Hematopoietic multipotent progenitor cell (in vitro differentiated cells): Measurements from ENCODE around the gene RNPC3. TPM values are rescaled to one million over a fixed set of nuclear protein-coding genes. Genes with fewer than 3 reads are reported as not detected.
"Not testable (repeated sequence)": the region's sequence is repeated elsewhere in the genome, so short reads cannot be mapped to it uniquely, and the experiment has no call there.

ENCODE experiments used
- DNase-seq, 3 donors: peaks; one replicate each; pipeline ENCODE4 v3.0.0-alpha.2; 2011 to 2015; ENCODE audit warnings: low read depth in 2 of 3, low spot score in 2 of 3
- total RNA-seq: library from RNA; depleted of rRNA; stranded (reverse); fragments of >200 nt; gene quantifications from one replicate; pipeline ENCODE4 v1.2.3, GENCODE V29; 2012

The RNPC3 gene
- total RNA-seq, 1 donor: 10.8 TPM

DNA sequence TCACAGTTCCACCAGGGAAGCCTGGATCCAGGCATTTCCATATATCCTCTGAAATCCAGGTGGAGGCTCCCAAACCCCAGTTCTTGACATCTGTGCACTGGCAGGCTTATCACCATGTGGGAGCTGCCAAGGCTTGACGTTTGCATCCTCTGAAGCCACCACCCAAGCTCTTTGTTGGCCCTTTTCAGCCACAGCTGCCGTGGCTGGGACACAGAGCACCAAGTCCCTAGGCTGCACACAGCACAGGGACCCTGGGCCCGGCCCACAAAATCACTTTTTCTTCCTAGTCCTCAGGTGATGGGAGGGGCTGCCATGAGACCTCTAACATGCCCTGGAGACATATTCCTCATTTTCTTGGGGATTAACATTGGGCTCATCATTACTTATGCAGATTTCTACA lies 22.3 kb downstream of the RNPC3 start:
- no peak for DNase-seq

DNA sequence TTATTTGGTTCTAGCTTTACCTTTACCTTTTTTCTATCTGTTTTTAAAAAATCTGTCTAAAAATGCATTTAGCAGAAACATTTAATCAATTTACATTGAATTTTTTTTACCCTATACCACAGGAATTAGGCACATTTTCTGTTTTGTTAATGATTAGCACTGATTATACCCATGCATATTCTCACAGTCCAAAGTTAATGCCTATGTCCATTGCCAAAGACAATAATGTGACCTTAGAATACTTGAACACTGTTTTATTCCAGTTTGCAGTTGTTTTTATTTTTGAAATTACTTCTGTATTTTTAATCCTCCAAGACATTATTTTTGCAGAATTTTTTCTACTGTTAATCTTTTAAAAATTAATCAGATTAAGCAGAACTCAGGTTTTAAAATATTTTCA lies 34.9 kb downstream of the RNPC3 start:
- DNase-seq: no peak

DNA sequence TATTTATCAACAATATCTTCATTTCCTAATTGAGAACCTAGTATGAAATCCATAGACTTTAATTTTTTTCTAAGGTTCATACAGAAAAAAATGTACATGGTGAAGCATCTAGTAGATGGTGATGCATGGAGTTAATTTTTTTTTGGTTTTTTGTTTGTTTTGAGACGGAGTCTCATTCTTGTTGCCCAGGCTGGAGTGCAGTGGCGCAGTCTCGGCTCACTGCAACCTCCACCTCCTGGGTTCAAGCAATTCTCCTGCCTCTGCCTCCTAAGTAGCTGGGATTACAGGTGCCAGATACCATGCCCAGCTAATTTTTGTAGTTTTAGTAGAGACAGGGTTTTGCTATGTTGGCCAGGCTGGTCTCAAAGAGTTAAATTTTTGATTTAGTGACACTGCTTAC lies 35.6 kb downstream of the RNPC3 start:
- not testable (repeated sequence) for DNase-seq

GRCh38 chr1:103561643-103562395 lies 36.3 kb downstream of the RNPC3 start:
- peak in 1 of 3 donors; percentile 0 for DNase-seq

- DNase-seq: no peak
These were observed 37.6 kb downstream of the RNPC3 start for GRCh38 chr1:103563056-103563455.

GRCh38 chr1:103569493-103569892 lies 44.0 kb downstream of the RNPC3 start:
- DNase-seq: no peak

DNA sequence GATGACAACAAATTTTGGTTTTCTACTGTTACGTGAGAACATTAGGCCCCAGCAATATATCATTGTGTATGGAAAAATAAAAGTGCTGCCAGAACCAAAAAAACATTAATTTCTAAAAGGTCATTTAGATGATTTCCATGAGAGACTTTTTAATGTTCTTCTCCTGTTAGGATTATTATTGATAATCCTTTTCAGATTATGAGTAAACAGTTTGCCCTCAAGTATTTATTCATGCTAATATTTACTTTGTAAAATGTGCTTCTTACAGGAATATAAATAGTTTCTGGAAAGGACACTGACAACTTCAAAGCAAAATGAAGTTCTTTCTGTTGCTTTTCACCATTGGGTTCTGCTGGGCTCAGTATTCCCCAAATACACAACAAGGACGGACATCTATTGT lies 45.8 kb downstream of the RNPC3 start, which contains the start of gene AMY2B:
Gene AMY2B, plus strand, starts transcription at position 301 of the 400 bp plus-strand sequence. Its CDS starts 14 bp downstream, at position 315.
- not testable (repeated sequence) for DNase-seq

GRCh38 chr1:103576065-103576464 lies 50.6 kb downstream of the RNPC3 start:
- DNase-seq: no peak

DNA sequence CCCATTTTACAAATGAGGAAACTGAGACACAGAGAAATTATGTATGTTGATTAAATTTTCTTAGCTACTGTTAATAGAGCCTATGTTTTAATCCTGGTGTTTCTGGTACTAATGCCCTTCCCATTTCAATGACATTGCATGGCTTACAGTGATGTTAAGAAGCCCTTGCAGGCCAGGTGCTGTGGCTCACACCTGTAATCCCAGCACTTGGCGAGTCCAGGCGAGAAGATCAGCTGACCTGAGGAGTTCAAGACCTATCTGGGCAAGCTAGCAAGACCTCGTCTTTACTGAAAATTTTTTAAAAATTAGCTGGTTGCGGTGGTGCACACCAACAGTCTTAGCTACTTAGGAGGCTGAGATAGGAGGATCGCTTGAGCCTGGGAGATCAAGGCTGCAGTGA lies 51.3 kb downstream of the RNPC3 start:
- not testable (repeated sequence) for DNase-seq

DNA sequence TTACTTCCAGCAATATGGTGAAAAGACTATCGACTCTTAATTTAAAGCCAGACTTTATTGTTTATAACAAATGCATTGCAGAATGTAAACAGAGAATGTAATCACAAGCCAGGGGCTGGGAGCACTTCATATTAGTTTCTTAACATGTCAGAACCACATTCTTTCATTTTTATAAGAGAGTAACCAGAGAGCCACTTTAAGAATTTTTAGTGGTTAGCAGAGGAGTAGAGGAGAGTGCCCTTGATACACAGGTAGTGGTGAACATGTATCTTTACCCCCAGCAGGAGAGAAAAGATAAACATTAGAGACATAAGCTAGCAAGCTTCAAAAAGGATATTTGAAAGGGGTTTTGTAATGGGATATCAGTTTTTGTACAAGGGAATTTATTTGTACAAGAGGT lies 57.0 kb downstream of the RNPC3 start:
- no peak for DNase-seq

- no peak for DNase-seq
These were observed 58.4 kb downstream of the RNPC3 start for GRCh38 chr1:103583887-103584286.

DNA sequence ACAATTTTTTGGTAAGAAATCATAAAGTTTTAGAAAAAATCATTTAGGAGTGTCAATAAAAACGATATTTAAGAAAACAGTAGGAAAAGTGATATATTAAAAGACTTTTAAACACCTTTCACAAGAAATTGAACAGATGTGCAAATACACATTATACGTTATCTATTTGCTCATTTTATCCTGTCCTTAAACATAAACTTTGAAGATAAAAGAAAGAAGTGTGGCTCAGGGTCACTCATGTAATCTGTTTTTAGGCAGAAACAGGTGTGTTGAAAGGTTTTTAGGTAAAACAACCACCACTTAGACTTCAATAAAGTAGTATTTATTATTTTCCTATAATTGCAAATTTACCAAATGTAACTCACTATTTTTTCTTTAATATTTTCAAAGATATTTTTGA lies 59.0 kb downstream of the RNPC3 start:
- DNase-seq: no peak

- not testable (repeated sequence) for DNase-seq
These were observed 77.2 kb downstream of the RNPC3 start for GRCh38 chr1:103602740-103603139.

Other genes starting within 250 kb of the RNPC3 start
- 7.3 TPM for gene AMY2B, start 45.9 kb downstream of the RNPC3 start, total RNA-seq
- not detected for gene AMY2A, start 91.7 kb downstream of the RNPC3 start, total RNA-seq
- gene AMY1A, start 130.1 kb downstream of the RNPC3 start, total RNA-seq: not detected
- gene AMY1B, start 170.5 kb downstream of the RNPC3 start, total RNA-seq: not detected
- not detected for gene AMY1C, start 224.2 kb downstream of the RNPC3 start, total RNA-seq